Vagina (tissue), 2 donors: ENCODE measurements around the gene TAAR6. TPM values are rescaled to one million over a fixed set of nuclear protein-coding genes. Genes with fewer than 3 reads are reported as not detected.
"Not testable (repeated sequence)": the region's sequence is repeated elsewhere in the genome, so short reads cannot be mapped to it uniquely, and the experiment has no call there.

Experiments
- DNase-seq, 2 donors: peaks; one replicate each; pipeline ENCODE4 v3.0.0-alpha.2; 2017; ENCODE audit errors: extremely low spot score in 2 of 2
- H3K27ac ChIP-seq: fragments of 200-600 bp; sonication (generic); one replicate; pipeline ENCODE4 v1.5.1; 2019
- H3K27me3 ChIP-seq: fragments of 200-600 bp; sonication (generic); one replicate; pipeline ENCODE4 v1.5.1; 2019
- H3K36me3 ChIP-seq, 2 donors: fragments of 200-600 bp; sonication (generic); one replicate each; pipeline ENCODE4 v1.5.1; 2017 to 2019
- H3K4me1 ChIP-seq: fragments of 200-600 bp; sonication (generic); one replicate; pipeline ENCODE4 v1.5.1; 2019
- H3K4me3 ChIP-seq, 2 donors: fragments of 200-600 bp; sonication (generic); 1 replicate in 1 of 2; 2 replicates in 1 of 2; pipeline ENCODE4 v1.5.1; 2016 to 2019
- H3K9me3 ChIP-seq: fragments of 200-600 bp; sonication (generic); one replicate; pipeline ENCODE4 v1.5.1; 2019
- CTCF ChIP-seq, 3 experiments: fragments of 450-650 bp in 2 of 3; fragments of 200-600 bp in 1 of 3; sonication (generic) in 1 of 3; IDR thresholded peaks; one replicate each; pipeline ENCODE4 v1.5.1; 2017 to 2019; ENCODE audit warnings: antibody characterized with exemption in 3 of 3, mild to moderate bottlenecking in 2 of 3, moderate library complexity in 2 of 3
- POLR2A ChIP-seq, 2 donors: fragments of 450-650 bp; IDR thresholded peaks; one replicate each; pipeline ENCODE4 v1.6.1; 2017; ENCODE audit warnings: antibody characterized with exemption in 2 of 2, mild to moderate bottlenecking in 2 of 2, moderate library complexity in 2 of 2
- POLR2AphosphoS5 ChIP-seq, 2 donors: sonication (generic); formaldehyde crosslinking; IDR thresholded peaks; one replicate each; pipeline ENCODE4 v1.9.0; 2017; ENCODE audit warnings: antibody characterized with exemption in 2 of 2, mild to moderate bottlenecking in 2 of 2, low read depth in 1 of 2; ENCODE audit not compliant: insufficient read depth in 1 of 2
- intact Hi-C: fragments of 100-400 bp; cut with DNase I; formaldehyde crosslinking; loops from one replicate; pipeline ENCODE4 v1.15.1; 2023
- total RNA-seq: library from RNA; depleted of rRNA; stranded (reverse); fragments of >200 nt; gene quantifications from one replicate; pipeline ENCODE4 v1.2.3, GENCODE V29; 2016

The TAAR6 gene
- total RNA-seq, 1 donor from 2014 or later: not detected

GRCh38 chr6:132598473-132598872, 28.4 kb downstream of the TAAR6 start:
- Histone ChIP-seq H3K4me3 (no peak overlapping the region), H3K36me3 (no peaks in the 10 kb centered on the region), H3K9me3 (no peaks in the 10 kb centered on the region), H3K27me3 (no peaks in the 10 kb centered on the region), H3K4me1 (no peaks in the 10 kb centered on the region), H3K27ac (no peak overlapping the region)
- intact Hi-C loops: no loop called here
- TF ChIP-seq POLR2A (IDR thresholded peaks at IDR 0.05): no peak
- no peak for TF ChIP-seq CTCF (IDR thresholded peaks at IDR 0.05)
- no peak for TF ChIP-seq POLR2AphosphoS5 (IDR thresholded peaks at IDR 0.05; ENCODE audit: insufficient read depth in 1 of 2, low read depth in 1 of 2)
- DNase-seq: no peak

GRCh38 chr6:132600900-132601299, 30.8 kb downstream of the TAAR6 start:
- H3K9me3 ChIP-seq, intact Hi-C loops, H3K27me3 ChIP-seq: not testable (repeated sequence)

GRCh38 chr6:132604635-132605152, 34.6 kb downstream of the TAAR6 start:
- TF ChIP-seq CTCF (IDR thresholded peaks at IDR 0.05): no peak
- TF ChIP-seq POLR2A (IDR thresholded peaks at IDR 0.05): no peak
- no peak for TF ChIP-seq POLR2AphosphoS5 (IDR thresholded peaks at IDR 0.05; ENCODE audit: insufficient read depth in 1 of 2, low read depth in 1 of 2)
- Histone ChIP-seq H3K4me3 (no peak overlapping the region), H3K4me1 (no peaks in the 10 kb centered on the region), H3K27me3 (no peaks in the 10 kb centered on the region), H3K9me3 (no peaks in the 10 kb centered on the region), H3K36me3 (no peaks in the 10 kb centered on the region), H3K27ac (no peak overlapping the region)
- intact Hi-C loops: no loop called here
- no peak for DNase-seq

More at GRCh38 chr6:132600900-132601299, 30.8 kb downstream of the TAAR6 start:
- not testable (repeated sequence) for DNase-seq, H3K36me3 ChIP-seq, H3K27ac ChIP-seq, H3K4me3 ChIP-seq, H3K4me1 ChIP-seq

- no peaks in the 10 kb centered on the region for H3K36me3 ChIP-seq
- H3K27me3 ChIP-seq: no peaks in the 10 kb centered on the region
- H3K27ac ChIP-seq: no peak overlapping the region
- H3K4me3 ChIP-seq: no peak overlapping the region
- no peaks in the 10 kb centered on the region for H3K9me3 ChIP-seq
- TF ChIP-seq CTCF (IDR thresholded peaks at IDR 0.05): no peak
- no peak for TF ChIP-seq POLR2AphosphoS5 (IDR thresholded peaks at IDR 0.05; ENCODE audit: insufficient read depth in 1 of 2, low read depth in 1 of 2)
- TF ChIP-seq POLR2A (IDR thresholded peaks at IDR 0.05): no peak
- DNase-seq: no peak
- no peaks in the 10 kb centered on the region for H3K4me1 ChIP-seq
- intact Hi-C loops: no loop called here
Observed at GRCh38 chr6:132607544-132608233, 37.6 kb downstream of the TAAR6 start.

- no peak for TF ChIP-seq CTCF (IDR thresholded peaks at IDR 0.05)
- no peak for TF ChIP-seq POLR2AphosphoS5 (IDR thresholded peaks at IDR 0.05; ENCODE audit: insufficient read depth in 1 of 2, low read depth in 1 of 2)
- no peak for TF ChIP-seq POLR2A (IDR thresholded peaks at IDR 0.05)
- intact Hi-C loops: no loop called here
- H3K27me3 ChIP-seq: no peaks in the 10 kb centered on the region
- H3K4me3 ChIP-seq: no peak overlapping the region
- no peak overlapping the region for H3K27ac ChIP-seq
- DNase-seq: no peak
- no peaks in the 10 kb centered on the region for H3K4me1 ChIP-seq
- no peaks in the 10 kb centered on the region for H3K9me3 ChIP-seq
- no peaks in the 10 kb centered on the region for H3K36me3 ChIP-seq
Observed at GRCh38 chr6:132611616-132612015, 41.5 kb downstream of the TAAR6 start.
